Subcutaneous abdominal adipose tissue (tissue), 5 donors: ENCODE results near the gene FCRL2.

Source experiments
- H3K27ac ChIP-seq: one replicate; pipeline ENCODE4 v1.7.0; 2013; ENCODE audit warnings: low read depth, mild to moderate bottlenecking, inconsistent platforms, low read length, moderate library complexity
- H3K27me3 ChIP-seq, 5 donors: one replicate each; pipeline ENCODE4 v1.7.0; 2013; ENCODE audit warnings: low read length in 5 of 5, inconsistent platforms in 1 of 5; ENCODE audit not compliant: control insufficient read depth in 5 of 5, insufficient read depth in 4 of 5
- H3K36me3 ChIP-seq, 5 donors: one replicate each; pipeline ENCODE4 v1.7.0; 2013; ENCODE audit warnings: low read length in 5 of 5; ENCODE audit not compliant: control insufficient read depth in 5 of 5, insufficient read depth in 5 of 5
- H3K4me1 ChIP-seq, 5 donors: one replicate each; pipeline ENCODE4 v1.7.0; 2013; ENCODE audit warnings: low read length in 5 of 5, mild to moderate bottlenecking in 3 of 5, moderate library complexity in 1 of 5; ENCODE audit not compliant: control insufficient read depth in 5 of 5, insufficient read depth in 5 of 5
- H3K4me3 ChIP-seq, 5 donors: one replicate each; pipeline ENCODE4 v1.7.0; 2013; ENCODE audit warnings: low read length in 5 of 5, low read depth in 1 of 5
- H3K9ac ChIP-seq, 5 donors: one replicate each; pipeline ENCODE4 v1.7.0; 2013; ENCODE audit warnings: low read length in 5 of 5, mild to moderate bottlenecking in 4 of 5, moderate library complexity in 3 of 5
- H3K9me3 ChIP-seq, 5 donors: one replicate each; pipeline ENCODE4 v1.7.0; 2013; ENCODE audit warnings: low read length in 5 of 5; ENCODE audit not compliant: control insufficient read depth in 5 of 5
- donor health status: healthy.
- donor health status: healthy.
- donor health status: healthy.
- donor health status: healthy.
- donor health status: healthy.

FCRL2 gene

DNA sequence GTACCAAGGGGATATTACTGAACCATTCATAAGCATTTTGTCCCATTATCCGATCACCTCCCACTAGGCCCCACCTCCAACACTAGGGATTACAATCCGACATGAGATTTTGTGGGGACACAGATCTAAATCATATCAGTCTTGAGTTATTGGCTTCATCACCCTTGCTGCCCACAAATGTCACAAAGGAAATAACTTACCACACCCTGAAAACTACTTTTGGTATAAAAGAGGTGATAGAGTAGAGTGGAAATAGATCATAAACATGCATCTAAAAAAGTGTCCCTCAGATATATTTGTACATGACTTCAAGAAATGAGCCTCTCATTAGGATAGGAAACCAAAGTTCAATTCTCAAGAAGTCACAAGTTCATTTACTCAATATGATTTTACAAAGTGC is 53.8 kb downstream of the FCRL2 start:
- Histone ChIP-seq H3K27ac (no peak overlapping the region), H3K9ac (no peak overlapping the region), H3K4me1 (no peaks in the 10 kb centered on the region)

DNA sequence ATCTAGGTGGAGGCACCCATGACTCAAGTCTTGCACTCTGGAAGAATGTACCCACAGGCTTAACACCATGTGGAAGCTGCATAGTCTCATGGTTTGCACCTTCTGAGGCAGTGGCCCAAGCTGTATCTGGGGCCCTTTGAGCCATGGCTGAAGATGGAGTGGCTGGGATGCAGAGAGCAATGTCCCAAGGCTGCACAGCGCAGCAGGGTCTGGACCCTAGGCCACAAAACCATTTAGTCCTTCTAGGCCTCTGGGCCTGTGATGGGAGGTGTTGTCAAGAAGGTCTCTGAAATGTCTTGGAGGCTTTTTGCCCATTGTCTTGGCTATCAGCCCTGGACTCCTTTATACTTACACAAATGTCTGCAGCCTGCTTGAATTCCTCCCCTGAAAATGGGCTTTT is 54.9 kb downstream of the FCRL2 start:
- Histone ChIP-seq H3K36me3 (no peaks in the 10 kb centered on the region), H3K4me1 (no peaks in the 10 kb centered on the region), H3K27ac (no peak overlapping the region), H3K9me3 (peaks cover 0 to 9% (median 4%) of the 10 kb centered on the region in 5 donors), H3K27me3 (no peaks in the 10 kb centered on the region), H3K9ac (no peak overlapping the region), H3K4me3 (no peak overlapping the region)

More for the DNA sequence above, 53.8 kb downstream of the FCRL2 start:
- Histone ChIP-seq H3K4me3 (no peak overlapping the region), H3K36me3 (no peaks in the 10 kb centered on the region), H3K27me3 (no peaks in the 10 kb centered on the region), H3K9me3 (peaks cover 0 to 9% (median 4%) of the 10 kb centered on the region in 5 donors)

DNA sequence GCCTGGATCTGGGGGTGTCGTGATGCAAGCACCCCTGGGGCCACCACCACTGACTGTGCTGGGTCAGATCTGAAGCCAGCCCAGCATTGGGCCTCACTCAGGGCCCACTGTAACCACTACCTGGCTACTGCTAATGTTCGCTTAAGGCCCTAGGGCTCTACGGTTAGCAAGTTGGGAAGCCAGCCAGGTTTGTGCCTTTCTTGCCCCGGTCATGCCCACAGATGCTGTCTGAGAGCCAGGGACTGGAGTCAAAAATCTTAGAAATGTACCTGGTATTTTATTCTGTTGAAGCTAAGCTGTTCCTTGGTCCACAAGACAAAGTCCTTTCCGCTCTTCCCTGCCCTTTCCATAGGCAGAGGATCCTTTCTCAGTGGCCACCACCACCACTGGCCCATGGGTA is 61.2 kb downstream of the FCRL2 start:
- Histone ChIP-seq H3K9me3 (no peaks in the 10 kb centered on the region), H3K36me3 (no peaks in the 10 kb centered on the region), H3K27me3 (no peaks in the 10 kb centered on the region), H3K9ac (no peak overlapping the region), H3K4me1 (no peaks in the 10 kb centered on the region), H3K27ac (no peak overlapping the region), H3K4me3 (no peak overlapping the region)

DNA sequence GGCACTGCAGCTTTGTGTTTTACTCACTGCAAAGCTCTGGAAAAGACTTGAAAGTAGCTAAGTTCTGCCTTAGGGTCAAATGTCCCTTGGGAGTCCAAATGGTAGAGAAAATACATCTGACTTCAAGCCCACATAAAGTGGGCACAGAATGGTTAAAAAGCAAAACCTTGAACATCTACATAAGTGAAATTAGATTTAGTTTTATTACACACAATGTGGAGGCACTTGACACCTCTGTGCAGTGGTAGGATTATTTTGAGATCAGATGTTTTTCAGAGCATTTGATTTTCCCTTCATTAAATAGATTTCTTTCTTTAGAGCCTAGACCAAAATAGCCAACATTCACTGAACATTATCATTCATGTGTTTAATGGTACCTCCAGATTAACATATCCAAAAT is 65.1 kb downstream of the FCRL2 start:
- H3K27me3 ChIP-seq = no peaks in the 10 kb centered on the region
- H3K9ac ChIP-seq = no peak overlapping the region
- no peaks in the 10 kb centered on the region for H3K4me1 ChIP-seq
- no peak overlapping the region for H3K27ac ChIP-seq
- no peak overlapping the region for H3K4me3 ChIP-seq
- H3K36me3 ChIP-seq = no peaks in the 10 kb centered on the region
- H3K9me3 ChIP-seq = no peaks in the 10 kb centered on the region

DNA sequence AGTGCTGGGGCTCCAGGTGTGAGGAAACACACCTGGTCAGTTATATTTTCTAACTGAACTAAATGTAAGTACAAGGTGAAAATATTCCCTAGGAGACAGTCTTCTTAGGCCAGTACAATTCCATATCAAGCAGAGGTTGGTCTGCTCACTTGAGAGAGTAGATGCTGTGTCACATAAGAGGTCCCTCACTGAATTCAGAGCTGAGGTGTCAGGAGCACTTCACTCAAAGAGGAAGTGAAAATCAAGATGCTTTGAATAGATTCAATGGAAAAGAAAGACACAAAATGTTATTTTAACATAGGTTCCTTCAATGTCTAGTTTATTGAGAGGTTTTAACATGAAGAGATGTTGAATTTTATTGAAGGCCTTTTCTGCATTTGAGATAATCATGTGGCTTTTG is 72.1 kb downstream of the FCRL2 start:
- H3K36me3 ChIP-seq = no peaks in the 10 kb centered on the region
- no peak overlapping the region for H3K27ac ChIP-seq
- H3K4me1 ChIP-seq = no peaks in the 10 kb centered on the region
- no peak overlapping the region for H3K4me3 ChIP-seq
- H3K27me3 ChIP-seq = no peaks in the 10 kb centered on the region
- H3K9me3 ChIP-seq = no peaks in the 10 kb centered on the region
- H3K9ac ChIP-seq = no peak overlapping the region

DNA sequence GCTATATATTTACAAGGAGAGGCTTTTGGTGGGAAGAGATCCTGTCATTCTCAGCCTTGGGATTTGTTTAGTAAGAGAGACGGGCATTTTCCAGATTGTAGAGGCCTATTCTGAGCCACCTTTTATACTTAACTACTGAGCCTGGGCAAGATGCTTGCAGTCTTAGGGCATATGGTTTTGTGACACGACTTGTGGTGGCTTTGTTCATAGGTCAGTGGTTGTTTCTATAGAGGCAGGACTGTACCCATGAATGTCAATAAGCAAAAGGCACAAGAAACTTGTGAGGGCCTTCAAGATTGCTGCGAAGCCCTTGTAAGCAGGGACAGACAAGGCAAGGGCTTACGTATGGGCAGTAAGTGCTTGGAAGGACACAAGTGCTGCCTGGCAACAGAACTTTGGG is 73.0 kb downstream of the FCRL2 start:
- H3K27ac ChIP-seq = no peak overlapping the region
- H3K27me3 ChIP-seq = no peaks in the 10 kb centered on the region
- no peaks in the 10 kb centered on the region for H3K4me1 ChIP-seq
- no peak overlapping the region for H3K9ac ChIP-seq
- H3K4me3 ChIP-seq = no peak overlapping the region
- H3K36me3 ChIP-seq = no peaks in the 10 kb centered on the region
- H3K9me3 ChIP-seq = no peaks in the 10 kb centered on the region

DNA sequence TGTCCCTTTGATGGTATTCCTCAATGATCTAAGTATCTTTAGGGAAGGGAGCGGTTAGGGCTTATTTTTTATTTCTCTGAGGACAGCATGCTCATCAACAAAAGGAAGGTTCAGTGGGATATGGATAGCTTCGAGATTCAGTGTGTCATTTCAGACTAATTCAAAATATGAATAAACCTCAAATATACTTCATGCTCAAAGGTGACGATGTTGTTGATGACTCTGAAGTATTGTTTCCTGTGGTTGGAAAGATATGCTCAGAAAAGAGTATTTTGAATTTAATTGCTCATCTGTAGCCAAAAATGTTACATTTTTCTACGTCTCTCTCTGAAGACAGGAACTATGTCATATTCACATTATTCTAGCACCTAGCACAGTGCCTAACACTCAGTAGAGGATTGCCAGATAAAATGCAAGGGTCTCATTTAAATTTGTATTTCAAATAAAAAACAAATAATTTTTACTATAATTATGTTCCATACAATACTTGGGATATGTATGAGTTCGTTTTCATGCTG is 74.6 kb downstream of the FCRL2 start:
- no peaks in the 10 kb centered on the region for H3K4me1 ChIP-seq
- H3K9ac ChIP-seq = no peak overlapping the region
- H3K27me3 ChIP-seq = peaks cover 0 to 6% (median 0%) of the 10 kb centered on the region in 5 donors
- no peaks in the 10 kb centered on the region for H3K36me3 ChIP-seq
- H3K27ac ChIP-seq = no peak overlapping the region
- H3K9me3 ChIP-seq = no peaks in the 10 kb centered on the region
- no peak overlapping the region for H3K4me3 ChIP-seq

DNA sequence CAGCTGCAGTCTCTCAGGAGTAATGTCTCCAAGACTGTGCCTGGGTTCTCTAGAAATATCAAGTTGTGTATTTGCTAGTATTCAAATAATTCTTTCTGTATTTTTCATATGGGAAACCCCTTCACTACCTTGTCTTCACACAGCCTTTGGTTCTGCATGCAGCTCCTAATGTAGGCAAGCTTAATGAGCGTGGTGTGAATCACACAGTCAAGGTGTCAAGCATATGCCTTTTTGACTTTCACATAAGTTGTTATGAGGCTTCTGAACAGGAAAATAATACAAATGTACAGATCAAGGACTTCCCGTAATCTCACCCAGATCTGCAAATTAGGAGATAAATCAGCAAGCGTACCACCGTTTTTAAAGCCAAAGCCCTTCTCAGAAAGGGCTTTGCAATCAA is 76.2 kb downstream of the FCRL2 start, which contains the start of gene FCRL3:
Gene FCRL3 (minus strand): TSS at position 38 of the 400 bp plus-strand sequence. CDS start 280 bp downstream, outside the sequence.
- no peaks in the 10 kb centered on the region for H3K4me1 ChIP-seq
- no peak within 1 kb of the TSS for H3K4me3 ChIP-seq
- no peak within 1 kb of the TSS for H3K9ac ChIP-seq
- H3K36me3 ChIP-seq = no peaks in the 10 kb centered on the region
- peaks cover 0 to 6% (median 0%) of the 10 kb centered on the region in 5 donors for H3K27me3 ChIP-seq
- H3K27ac ChIP-seq = no peak within 1 kb of the TSS
- H3K9me3 ChIP-seq = no peaks in the 10 kb centered on the region

DNA sequence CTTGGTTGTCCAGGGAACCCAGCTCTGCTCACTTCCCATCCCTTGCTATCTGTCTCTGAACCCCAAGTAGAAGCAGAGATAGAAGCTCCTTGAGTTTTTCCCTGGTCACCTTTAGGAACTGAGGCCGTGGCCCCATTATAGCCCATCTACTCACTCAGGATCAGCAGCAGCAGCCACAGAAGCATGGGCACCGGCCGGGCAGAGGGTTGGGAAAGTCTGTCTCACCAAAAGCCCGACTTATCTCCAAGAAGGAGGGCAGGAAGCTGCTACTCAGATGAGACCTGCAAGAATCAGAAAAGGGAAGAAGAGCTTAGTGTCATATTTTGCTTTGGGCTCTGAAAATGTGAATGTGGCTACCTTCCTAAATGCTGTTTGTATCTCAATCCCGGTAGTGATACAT is 76.6 kb downstream of the FCRL2 start:
- Histone ChIP-seq H3K9me3 (no peaks in the 10 kb centered on the region), H3K4me3 (no peak overlapping the region), H3K36me3 (no peaks in the 10 kb centered on the region), H3K9ac (no peak overlapping the region), H3K27me3 (peaks cover 0 to 6% (median 0%) of the 10 kb centered on the region in 5 donors), H3K4me1 (no peaks in the 10 kb centered on the region), H3K27ac (no peak overlapping the region)

DNA sequence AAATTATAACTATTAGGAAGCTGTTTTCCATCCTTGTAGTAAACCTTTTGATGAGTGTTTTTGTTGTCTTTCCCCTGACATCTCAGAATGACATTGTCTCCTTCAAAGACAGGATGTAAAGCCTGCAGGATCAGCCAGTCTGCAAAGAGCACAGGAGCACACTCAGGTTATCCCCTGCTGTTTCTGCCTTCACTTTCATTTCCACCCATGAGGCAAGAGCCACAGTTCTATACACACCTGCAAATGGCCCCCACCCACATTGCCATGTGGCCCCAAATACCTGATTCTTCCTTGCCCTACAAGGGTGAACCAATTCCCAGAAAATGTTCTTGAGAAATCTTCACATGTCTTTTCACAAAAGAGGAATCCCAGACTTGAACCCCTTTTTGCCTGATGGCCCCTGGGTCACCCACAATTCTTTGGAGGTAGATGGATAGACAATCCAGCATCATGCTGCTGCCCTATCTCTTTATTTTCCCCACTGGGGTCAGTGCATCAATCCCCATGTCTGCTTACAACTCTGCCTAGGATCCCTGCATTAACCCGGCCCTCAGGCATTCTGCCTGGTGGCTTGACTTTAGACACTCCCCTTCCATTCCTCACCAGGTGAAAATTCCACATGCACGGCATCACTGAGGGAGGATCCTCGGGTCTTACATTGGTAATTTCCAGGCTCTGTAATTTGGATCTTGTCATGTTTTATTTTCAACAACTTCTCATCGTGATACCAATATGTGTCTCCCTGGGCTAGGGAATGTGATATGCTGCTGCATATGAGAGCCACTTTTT is 79.0 kb downstream of the FCRL2 start:
- no peak overlapping the region for H3K4me3 ChIP-seq
- H3K9ac ChIP-seq = no peak overlapping the region
- no peak overlapping the region for H3K27ac ChIP-seq
- H3K9me3 ChIP-seq = no peaks in the 10 kb centered on the region
- no peaks in the 10 kb centered on the region for H3K36me3 ChIP-seq
- peaks cover 0 to 6% (median 0%) of the 10 kb centered on the region in 5 donors for H3K27me3 ChIP-seq
- H3K4me1 ChIP-seq = no peaks in the 10 kb centered on the region
